ENCODE data around the gene ACSL4. TPM values are rescaled to one million over a fixed set of nuclear protein-coding genes. Genes with fewer than 3 reads are reported as not detected.

The ACSL4 gene
- total and polyA plus RNA-seq, 9 donors = 14.4 to 26.3 (median 20.9) TPM

DNA sequence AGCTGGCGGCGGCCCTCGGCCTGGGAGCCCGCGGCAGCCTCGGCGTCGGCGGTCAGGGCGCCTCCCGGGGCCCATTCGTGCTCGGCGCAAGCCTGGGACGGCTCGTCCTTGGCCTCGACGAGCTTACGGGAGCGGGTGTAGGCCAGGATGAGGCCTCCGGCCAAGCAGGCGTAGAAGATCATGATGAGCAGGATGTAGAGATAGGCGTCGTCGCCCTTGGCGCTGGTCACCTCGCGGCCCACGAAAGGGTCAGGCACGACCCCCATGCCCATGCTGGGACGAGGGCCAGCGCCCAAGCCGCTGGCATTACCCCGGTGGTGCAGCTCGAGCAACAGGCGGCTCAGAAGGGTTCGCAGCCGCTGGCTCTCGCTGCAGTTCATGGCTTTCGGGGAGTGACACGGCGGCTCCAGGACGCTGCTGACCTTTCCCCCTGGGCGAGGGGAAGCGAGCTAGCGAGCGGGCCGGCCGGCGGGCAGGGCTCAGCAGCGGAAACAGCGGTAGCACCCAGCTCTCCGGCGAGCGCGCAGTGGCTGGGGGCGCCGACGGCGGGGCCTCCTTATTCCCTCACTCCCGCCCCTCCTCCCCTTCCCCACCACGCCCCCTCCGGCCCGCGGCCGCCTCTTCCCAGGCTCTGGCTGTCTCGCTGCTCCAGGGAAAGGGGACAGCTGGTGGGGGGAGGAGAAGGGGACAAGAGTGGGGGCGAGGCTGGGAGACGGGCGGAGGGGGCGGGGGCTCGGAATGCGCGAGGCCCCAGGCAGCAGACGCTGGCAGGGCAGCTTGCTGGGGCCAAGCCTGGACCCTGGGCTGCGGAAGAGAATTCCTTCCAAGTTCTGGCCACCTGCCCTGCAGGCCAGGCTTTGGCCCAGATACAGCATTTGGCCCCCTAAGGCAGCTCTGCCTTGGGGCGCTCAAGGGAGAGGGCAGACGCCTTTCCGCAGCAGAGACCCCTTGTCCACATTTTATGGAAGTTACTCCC lies 108.1 kb downstream of the ACSL4 start, which contains the start of gene KCNE5:
Gene KCNE5 (minus strand): TSS at position 532 of the 976 bp plus-strand sequence. CDS start 152 bp downstream, at position 380.
- peak within 1 kb of the TSS; percentile 42 for H3K4me3 ChIP-seq (ENCODE audit: low read length)
- WGBS (ENCODE audit: insufficient coverage) = 27% methylated on average over 52 of the region's 79 CpGs
- H3K36me3 ChIP-seq (ENCODE audit: control insufficient read depth, insufficient read depth, low read length) = no peaks in the 10 kb centered on the region
- H3K27ac ChIP-seq (ENCODE audit: low read length) = peak within 1 kb of the TSS; percentile 77
- no peaks in the 10 kb centered on the region for H3K9me3 ChIP-seq (replicated peaks; ENCODE audit: control insufficient read depth, low read depth, low read length)
- DNase-seq = peak; percentile 71
- H3K27me3 ChIP-seq (ENCODE audit: control insufficient read depth, insufficient read depth, low read length) = peaks cover 29% of the 10 kb centered on the region
- H3K4me1 ChIP-seq (ENCODE audit: control insufficient read depth, insufficient read depth, low read length) = peaks cover 10% of the 10 kb centered on the region

DNA sequence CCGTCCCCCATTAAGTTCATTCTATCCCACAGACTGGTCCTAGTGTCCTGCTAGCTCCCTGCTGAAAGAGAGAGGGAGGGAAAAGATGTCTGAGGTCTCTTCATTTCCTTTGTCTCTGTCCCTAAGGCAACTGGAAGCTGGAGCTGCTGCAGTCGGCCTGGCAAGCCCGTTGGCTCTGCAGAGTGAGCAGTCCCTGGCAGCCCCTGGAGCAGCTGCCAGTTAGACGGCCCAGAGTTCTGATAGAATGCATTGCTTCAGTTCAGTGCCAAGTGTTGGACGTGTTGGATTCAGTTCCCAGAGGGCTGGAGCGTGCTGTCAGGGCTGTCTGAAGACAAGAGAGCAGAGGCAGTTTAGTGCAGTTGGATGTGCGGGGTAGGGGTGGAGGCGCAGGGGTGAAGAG lies 109.1 kb downstream of the ACSL4 start:
- Histone ChIP-seq H3K27me3 (ENCODE audit: control insufficient read depth, insufficient read depth, low read length) (peaks cover 24% of the 10 kb centered on the region), H3K9me3 (replicated peaks; ENCODE audit: control insufficient read depth, low read depth, low read length) (no peaks in the 10 kb centered on the region), H3K4me1 (ENCODE audit: control insufficient read depth, insufficient read depth, low read length) (peaks cover 4% of the 10 kb centered on the region), H3K27ac (ENCODE audit: low read length) (peak overlapping the region; percentile 77), H3K36me3 (ENCODE audit: control insufficient read depth, insufficient read depth, low read length) (no peaks in the 10 kb centered on the region), H3K4me3 (ENCODE audit: low read length) (peak overlapping the region; percentile 18)
- DNase-seq = peak; percentile 68
- 56% methylated on average over 7 of the region's 8 CpGs for WGBS (ENCODE audit: insufficient coverage)

DNA sequence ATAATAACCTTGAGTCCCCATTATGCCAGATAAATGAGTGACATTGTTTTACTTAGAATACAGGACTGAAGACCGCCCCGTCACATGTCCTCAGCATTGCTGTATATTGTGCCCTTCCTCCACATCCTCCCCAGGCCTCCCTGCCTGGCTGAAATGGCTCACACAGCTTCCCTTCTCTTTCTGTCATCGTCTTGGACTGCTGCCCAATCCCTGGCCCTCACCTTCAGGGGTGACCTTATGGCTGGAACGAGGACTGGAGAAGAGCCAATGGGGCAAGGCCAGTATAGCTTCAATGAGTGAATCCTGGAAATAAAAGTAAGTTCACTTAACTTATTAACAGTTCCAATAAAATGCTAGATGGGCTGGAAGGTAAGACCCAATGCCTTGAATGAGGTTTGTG lies 110.8 kb downstream of the ACSL4 start:
- Histone ChIP-seq H3K27me3 (ENCODE audit: control insufficient read depth, insufficient read depth, low read length) (peaks cover 20% of the 10 kb centered on the region), H3K4me3 (ENCODE audit: low read length) (no peak overlapping the region), H3K9me3 (replicated peaks; ENCODE audit: control insufficient read depth, low read depth, low read length) (no peaks in the 10 kb centered on the region), H3K4me1 (ENCODE audit: control insufficient read depth, insufficient read depth, low read length) (peaks cover 4% of the 10 kb centered on the region), H3K36me3 (ENCODE audit: control insufficient read depth, insufficient read depth, low read length) (no peaks in the 10 kb centered on the region), H3K27ac (ENCODE audit: low read length) (no peak overlapping the region)
- no CpG with 5 or more reads among the region's 4 CpGs for WGBS (ENCODE audit: insufficient coverage)
- no peak for DNase-seq

DNA sequence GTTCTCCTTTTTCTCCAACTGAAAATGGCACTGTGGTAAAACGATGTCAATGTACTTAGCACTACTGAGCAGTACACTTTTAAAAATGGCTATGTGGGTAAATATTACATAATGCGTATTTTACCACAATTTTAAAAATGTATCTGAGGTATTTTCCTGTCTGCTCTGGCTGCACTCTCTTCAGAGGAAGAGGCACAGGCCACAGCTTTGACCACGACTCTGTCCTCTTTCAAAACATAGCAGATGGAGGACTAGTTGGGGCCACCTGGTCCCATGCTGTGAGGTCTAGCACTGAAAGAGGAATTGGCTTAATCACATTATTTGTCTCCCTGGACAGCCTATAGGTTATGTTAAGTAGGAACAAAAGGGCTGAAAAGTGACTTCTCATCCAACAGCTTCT lies 113.3 kb downstream of the ACSL4 start:
- H3K27ac ChIP-seq (ENCODE audit: low read length) = no peak overlapping the region

DNA sequence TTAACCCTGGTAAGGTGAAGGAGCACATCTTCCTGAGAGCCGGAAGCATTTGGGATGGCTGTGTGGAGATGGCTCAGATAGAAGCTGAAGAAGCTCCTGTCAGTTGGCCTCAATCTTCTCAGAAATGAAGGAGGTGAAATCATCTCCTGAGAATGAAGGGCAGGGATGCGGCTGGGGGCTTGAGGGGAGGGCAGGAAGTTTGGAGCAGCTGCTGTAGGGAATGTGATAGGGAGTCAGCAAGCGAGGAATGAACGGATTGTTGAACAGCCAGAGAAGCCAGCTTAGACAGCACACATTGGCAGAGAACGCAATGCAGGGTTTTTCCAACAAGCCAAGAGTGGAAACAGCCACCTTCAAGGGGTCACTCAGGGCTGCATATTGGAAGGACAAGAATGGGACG lies 118.1 kb downstream of the ACSL4 start:
- Histone ChIP-seq H3K9me3 (replicated peaks; ENCODE audit: control insufficient read depth, low read depth, low read length) (no peaks in the 10 kb centered on the region), H3K27me3 (ENCODE audit: control insufficient read depth, insufficient read depth, low read length) (peaks cover 7% of the 10 kb centered on the region), H3K4me3 (ENCODE audit: low read length) (no peak overlapping the region), H3K27ac (ENCODE audit: low read length) (peak overlapping the region; percentile 35), H3K4me1 (ENCODE audit: control insufficient read depth, insufficient read depth, low read length) (peaks cover 2% of the 10 kb centered on the region), H3K36me3 (ENCODE audit: control insufficient read depth, insufficient read depth, low read length) (no peaks in the 10 kb centered on the region)
- DNase-seq = peak; percentile 31
- 57% methylated on average over 5 of the region's 6 CpGs for WGBS (ENCODE audit: insufficient coverage)

More for the DNA sequence above, 113.3 kb downstream of the ACSL4 start:
- peaks cover 6% of the 10 kb centered on the region for H3K4me1 ChIP-seq (ENCODE audit: control insufficient read depth, insufficient read depth, low read length)
- peaks cover 18% of the 10 kb centered on the region for H3K27me3 ChIP-seq (ENCODE audit: control insufficient read depth, insufficient read depth, low read length)
- no peak for DNase-seq
- no peaks in the 10 kb centered on the region for H3K36me3 ChIP-seq (ENCODE audit: control insufficient read depth, insufficient read depth, low read length)
- no peak overlapping the region for H3K4me3 ChIP-seq (ENCODE audit: low read length)
- H3K9me3 ChIP-seq (replicated peaks; ENCODE audit: control insufficient read depth, low read depth, low read length) = no peaks in the 10 kb centered on the region
- WGBS (ENCODE audit: insufficient coverage) = no CpG with 5 or more reads among the region's 3 CpGs

DNA sequence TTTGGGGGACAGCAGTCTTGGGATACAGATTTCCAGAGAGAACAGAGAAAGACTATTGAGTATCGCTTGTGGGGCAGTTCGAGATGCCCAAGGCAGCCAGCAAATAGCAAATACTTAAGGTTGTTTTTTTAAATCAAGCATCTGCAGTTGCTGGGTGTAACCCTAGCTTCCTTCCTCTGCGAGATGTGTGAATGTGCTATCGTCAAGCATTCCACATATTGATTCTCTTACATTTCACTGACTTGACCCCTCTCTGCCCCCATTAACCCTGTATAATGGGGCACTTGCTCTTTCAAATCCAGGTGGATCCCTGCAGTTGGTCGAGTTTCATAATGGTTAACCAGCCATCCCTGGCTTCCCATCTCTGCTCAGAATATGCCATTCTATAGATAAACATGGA lies 131.6 kb downstream of the ACSL4 start:
- no peaks in the 10 kb centered on the region for H3K9me3 ChIP-seq (replicated peaks; ENCODE audit: control insufficient read depth, low read depth, low read length)
- H3K27me3 ChIP-seq (ENCODE audit: control insufficient read depth, insufficient read depth, low read length) = peaks cover 24% of the 10 kb centered on the region
- H3K36me3 ChIP-seq (ENCODE audit: control insufficient read depth, insufficient read depth, low read length) = no peaks in the 10 kb centered on the region
- H3K27ac ChIP-seq (ENCODE audit: low read length) = no peak overlapping the region
- no peak overlapping the region for H3K4me3 ChIP-seq (ENCODE audit: low read length)
- H3K4me1 ChIP-seq (ENCODE audit: control insufficient read depth, insufficient read depth, low read length) = peaks cover 11% of the 10 kb centered on the region
- WGBS (ENCODE audit: insufficient coverage) = 55% methylated on average over 2 of the region's 5 CpGs
- DNase-seq = no peak

DNA sequence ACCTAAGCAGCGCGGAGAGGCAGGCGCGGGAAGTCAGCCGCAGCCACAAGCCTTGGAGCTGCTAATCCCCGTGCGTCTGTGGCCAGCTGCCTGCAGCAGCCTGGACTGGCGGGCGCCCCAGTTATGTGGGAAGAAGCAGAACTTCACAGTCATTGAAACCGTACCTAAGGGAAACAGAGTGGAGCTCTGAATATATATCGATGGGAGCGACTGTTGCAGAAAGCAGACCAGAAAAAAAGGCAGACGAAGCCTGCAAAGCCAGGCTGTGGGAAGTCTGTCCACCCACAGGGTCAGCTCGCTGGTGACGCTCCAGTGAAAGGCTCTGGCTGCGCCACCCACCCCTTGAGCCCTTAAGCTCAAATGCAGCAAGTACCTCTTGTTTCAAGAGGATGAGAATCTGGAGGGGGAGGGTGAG lies 132.8 kb downstream of the ACSL4 start:
- H3K27ac ChIP-seq (ENCODE audit: low read length) = peak overlapping the region; percentile 42
- peak; percentile 72 for DNase-seq
- no peak overlapping the region for H3K4me3 ChIP-seq (ENCODE audit: low read length)
- peaks cover 24% of the 10 kb centered on the region for H3K27me3 ChIP-seq (ENCODE audit: control insufficient read depth, insufficient read depth, low read length)
- H3K4me1 ChIP-seq (ENCODE audit: control insufficient read depth, insufficient read depth, low read length) = peaks cover 11% of the 10 kb centered on the region
- no peaks in the 10 kb centered on the region for H3K9me3 ChIP-seq (replicated peaks; ENCODE audit: control insufficient read depth, low read depth, low read length)
- no peaks in the 10 kb centered on the region for H3K36me3 ChIP-seq (ENCODE audit: control insufficient read depth, insufficient read depth, low read length)
- WGBS (ENCODE audit: insufficient coverage) = 13% methylated on average over 15 of the region's 16 CpGs

DNA sequence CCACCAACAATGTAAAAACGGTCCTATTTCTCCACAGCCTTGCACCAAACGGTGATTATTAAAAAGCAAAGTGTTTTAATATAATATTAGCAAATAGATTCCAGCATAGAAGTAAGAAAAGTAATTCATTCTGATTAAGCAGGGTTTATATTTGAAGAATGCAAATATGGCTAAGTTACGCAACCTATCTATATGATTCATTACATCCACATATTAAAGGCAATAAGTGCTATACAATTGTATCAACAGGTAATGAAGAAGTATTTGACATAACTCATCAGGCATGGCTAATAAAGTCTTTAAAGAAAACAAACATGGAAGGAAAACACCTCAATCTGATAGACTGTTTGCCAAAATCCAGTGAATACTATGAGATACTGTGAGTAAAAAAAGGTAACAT lies 137.0 kb downstream of the ACSL4 start:
- no peaks in the 10 kb centered on the region for H3K9me3 ChIP-seq (replicated peaks; ENCODE audit: control insufficient read depth, low read depth, low read length)
- no CpG with 5 or more reads among the region's 3 CpGs for WGBS (ENCODE audit: insufficient coverage)
- no peak for DNase-seq
- H3K27me3 ChIP-seq (ENCODE audit: control insufficient read depth, insufficient read depth, low read length) = peaks cover 16% of the 10 kb centered on the region
- H3K27ac ChIP-seq (ENCODE audit: low read length) = no peak overlapping the region
- H3K36me3 ChIP-seq (ENCODE audit: control insufficient read depth, insufficient read depth, low read length) = no peaks in the 10 kb centered on the region
- peaks cover 9% of the 10 kb centered on the region for H3K4me1 ChIP-seq (ENCODE audit: control insufficient read depth, insufficient read depth, low read length)
- no peak overlapping the region for H3K4me3 ChIP-seq (ENCODE audit: low read length)

All from muscle of leg (tissue), 11 donors.